ENCODE data around the gene CCDC78. TPM values are rescaled to one million over a fixed set of nuclear protein-coding genes. Genes with fewer than 3 reads are reported as not detected.

The CCDC78 gene
- total and polyA plus RNA-seq, 12 donors, result 0.21 to 1.7 (median 0.55) TPM; not detected in 1

DNA sequence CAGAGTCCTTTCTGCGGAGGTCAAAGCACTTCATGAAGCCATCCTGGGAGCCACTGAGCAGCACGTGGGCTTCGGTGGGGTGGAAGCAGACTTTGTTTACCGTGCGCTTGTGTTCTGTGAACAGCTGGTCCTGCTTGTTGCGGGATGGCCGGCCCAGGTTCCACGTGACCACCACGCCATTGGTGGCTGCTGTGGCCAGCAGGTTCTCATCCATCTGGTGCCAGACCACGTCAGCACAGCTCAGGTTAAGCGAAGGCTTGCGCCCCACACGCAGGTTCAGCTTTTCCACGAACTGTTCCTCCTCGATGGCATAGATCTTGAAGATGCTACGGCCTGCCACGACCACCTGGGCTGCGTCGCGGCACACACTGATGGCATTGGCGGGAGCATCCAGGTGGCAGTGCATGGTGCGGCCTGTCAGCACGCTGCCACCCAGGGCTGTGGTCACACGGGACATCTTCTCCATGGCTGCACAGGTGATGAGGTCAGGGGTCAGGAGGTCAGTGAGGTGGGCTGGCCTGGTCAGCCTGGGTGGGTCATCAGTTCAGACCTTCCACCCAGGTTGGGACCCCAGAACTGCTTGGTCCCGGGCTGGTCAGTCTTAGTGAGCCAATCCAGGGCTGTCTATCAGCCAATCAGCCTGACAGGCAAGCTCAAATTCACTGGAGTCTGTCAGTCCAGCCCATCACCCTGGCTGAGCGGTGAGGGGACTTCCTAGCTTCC lies 36.9 kb downstream of the CCDC78 start:
- DNase-seq, result no peak
- intact Hi-C loops (cut with DNase I), result no loop called here
- Histone ChIP-seq H3K27me3 (peaks cover 13 to 33% (median 29%) of the 10 kb centered on the region in 7 donors), H3K36me3 (peaks cover 0 to 26% (median 0%) of the 10 kb centered on the region in 9 donors), H3K9me3 (no peaks in the 10 kb centered on the region), H3K27ac (peak overlapping the region in 9 of 10 donors; percentile 83 to 94 (median 89)), H3K4me1 (peaks cover 20 to 47% (median 36%) of the 10 kb centered on the region in 9 donors), H3K4me3 (peak overlapping the region; percentile 71 to 100 (median 92))
- 85 to 87% methylated on average over 26 of the region's 26 CpGs for WGBS, 2 donors
- TF ChIP-seq, protein P1, sequence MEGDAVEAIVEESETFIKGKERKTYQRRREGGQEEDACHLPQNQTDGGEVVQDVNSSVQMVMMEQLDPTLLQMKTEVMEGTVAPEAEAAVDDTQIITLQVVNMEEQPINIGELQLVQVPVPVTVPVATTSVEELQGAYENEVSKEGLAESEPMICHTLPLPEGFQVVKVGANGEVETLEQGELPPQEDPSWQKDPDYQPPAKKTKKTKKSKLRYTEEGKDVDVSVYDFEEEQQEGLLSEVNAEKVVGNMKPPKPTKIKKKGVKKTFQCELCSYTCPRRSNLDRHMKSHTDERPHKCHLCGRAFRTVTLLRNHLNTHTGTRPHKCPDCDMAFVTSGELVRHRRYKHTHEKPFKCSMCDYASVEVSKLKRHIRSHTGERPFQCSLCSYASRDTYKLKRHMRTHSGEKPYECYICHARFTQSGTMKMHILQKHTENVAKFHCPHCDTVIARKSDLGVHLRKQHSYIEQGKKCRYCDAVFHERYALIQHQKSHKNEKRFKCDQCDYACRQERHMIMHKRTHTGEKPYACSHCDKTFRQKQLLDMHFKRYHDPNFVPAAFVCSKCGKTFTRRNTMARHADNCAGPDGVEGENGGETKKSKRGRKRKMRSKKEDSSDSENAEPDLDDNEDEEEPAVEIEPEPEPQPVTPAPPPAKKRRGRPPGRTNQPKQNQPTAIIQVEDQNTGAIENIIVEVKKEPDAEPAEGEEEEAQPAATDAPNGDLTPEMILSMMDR (IDR thresholded peaks at IDR 0.05), result no peak
- no peak for ATAC-seq

DNA sequence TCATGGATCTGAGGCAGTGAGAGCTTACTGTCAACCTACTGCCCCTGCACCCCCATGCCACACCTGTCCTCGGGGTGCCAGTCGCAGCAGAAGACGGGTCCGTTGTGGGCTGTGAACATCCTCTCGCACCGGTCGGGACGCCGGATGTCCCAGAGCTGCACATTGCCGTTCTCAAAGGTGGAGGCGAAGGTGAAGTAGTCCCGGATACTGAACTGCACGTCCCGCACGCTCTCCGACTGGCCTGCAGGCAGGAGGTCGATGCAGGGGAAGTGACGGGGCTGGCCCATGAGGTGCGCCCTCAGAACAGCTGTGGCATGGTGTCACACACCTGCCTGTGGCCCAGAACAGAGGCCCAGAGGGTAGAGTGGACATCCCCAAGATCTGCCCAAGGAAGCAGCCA lies 38.7 kb downstream of the CCDC78 start:
- intact Hi-C loops (cut with DNase I), result no loop called here
- Histone ChIP-seq H3K27ac (no peak overlapping the region), H3K4me3 (no peak overlapping the region), H3K27me3 (peaks cover 0 to 15% (median 11%) of the 10 kb centered on the region in 7 donors), H3K4me1 (peaks cover 23 to 58% (median 46%) of the 10 kb centered on the region in 9 donors), H3K36me3 (peaks cover 0 to 34% (median 7%) of the 10 kb centered on the region in 9 donors), H3K9me3 (no peaks in the 10 kb centered on the region)
- TF ChIP-seq, protein P1 (IDR thresholded peaks at IDR 0.05), result no peak
- ATAC-seq, result no peak
- WGBS, 2 donors, result 93% methylated on average over 19 of the region's 19 CpGs
- DNase-seq, result no peak

DNA sequence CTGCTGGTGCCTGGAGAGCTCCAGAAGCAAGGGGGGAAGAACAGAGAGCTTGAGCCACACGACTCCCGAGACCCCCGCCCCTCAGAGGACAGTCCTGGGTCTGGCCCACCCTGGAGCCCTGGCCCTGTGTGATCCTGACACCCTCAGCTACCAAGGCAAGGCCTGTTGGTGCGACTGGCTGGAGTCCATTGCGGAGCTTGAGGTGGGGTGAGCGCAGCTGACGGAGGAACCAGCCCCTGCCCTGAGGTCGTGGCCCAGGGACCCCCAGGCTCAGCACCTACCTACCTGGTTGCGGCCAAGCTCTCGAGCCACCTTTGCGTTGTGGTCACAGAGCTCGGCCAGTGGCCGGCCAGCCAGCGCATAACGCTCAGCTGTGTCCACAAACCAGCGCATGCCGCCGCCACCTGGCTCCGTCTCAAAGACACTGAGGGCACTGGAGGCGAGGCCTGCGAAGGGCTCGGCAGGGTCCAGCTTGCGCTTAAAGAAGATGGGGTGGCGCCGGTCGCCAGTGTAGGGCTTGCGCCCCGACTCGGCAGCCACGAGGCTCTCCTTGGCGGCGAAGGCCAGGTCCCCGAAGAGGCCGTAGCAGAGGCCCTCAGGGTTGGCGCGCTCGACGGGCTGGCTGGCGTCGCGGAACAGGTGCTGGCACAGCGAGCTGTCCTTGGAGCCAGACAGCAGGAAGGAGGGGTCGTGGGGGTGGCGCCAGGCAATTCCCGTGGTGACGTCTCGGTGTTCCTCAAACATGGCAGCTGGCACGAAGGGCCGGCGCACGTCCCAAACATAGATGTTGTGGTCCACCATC lies 39.6 kb downstream of the CCDC78 start:
- H3K27me3 ChIP-seq, result peaks cover 0 to 6% (median 2%) of the 10 kb centered on the region in 7 donors
- peaks cover 32 to 66% (median 54%) of the 10 kb centered on the region in 9 donors for H3K4me1 ChIP-seq
- H3K36me3 ChIP-seq, result peaks cover 0 to 43% (median 16%) of the 10 kb centered on the region in 9 donors
- ATAC-seq (no peak), DNase-seq (no peak)
- TF ChIP-seq, protein P1 (IDR thresholded peaks at IDR 0.05), result no peak
- intact Hi-C loops (cut with DNase I), result no loop called here
- no peak overlapping the region for H3K27ac ChIP-seq
- H3K4me3 ChIP-seq, result no peak overlapping the region
- H3K9me3 ChIP-seq, result no peaks in the 10 kb centered on the region
- 95% methylated on average over 51 of the region's 51 CpGs for WGBS, 2 donors

DNA sequence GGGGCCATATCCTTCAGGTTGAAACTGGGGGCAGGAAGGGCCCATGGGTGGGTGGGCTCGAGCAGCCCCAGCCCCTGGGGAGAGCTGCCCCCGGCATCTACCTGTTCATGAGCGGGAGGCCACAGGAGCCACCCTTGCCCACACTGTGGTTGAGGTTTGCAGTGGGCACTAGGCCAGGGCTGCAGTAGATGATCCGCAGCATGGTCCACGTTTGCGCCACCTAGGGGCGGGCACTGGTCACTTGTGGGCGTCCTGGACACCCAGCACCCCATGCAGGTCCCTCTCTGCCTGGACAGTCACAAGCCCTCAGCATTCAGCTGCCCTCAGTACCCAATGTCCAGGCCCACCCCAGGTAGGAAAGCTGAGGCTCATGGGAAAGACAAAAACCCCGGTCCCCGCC lies 40.3 kb downstream of the CCDC78 start:
- Histone ChIP-seq H3K27ac (no peak overlapping the region), H3K27me3 (no peaks in the 10 kb centered on the region), H3K36me3 (peaks cover 0 to 48% (median 19%) of the 10 kb centered on the region in 9 donors), H3K4me3 (no peak overlapping the region), H3K4me1 (peaks cover 39 to 73% (median 61%) of the 10 kb centered on the region in 9 donors), H3K9me3 (no peaks in the 10 kb centered on the region)
- DNase-seq (no peak), ATAC-seq (no peak)
- TF ChIP-seq, protein P1 (IDR thresholded peaks at IDR 0.05), result peak in 6 of 9 donors; percentile 25 to 47 (median 36)
- whole genome bisulfite sequencing, 2 donors, result 71 to 76% methylated on average over 10 of the region's 10 CpGs
- intact Hi-C loops (cut with DNase I), result no loop called here

All from heart right ventricle (tissue), 16 donors.